PC-3 (cell line): ENCODE results near the gene ABCC5.

ENCODE experiments used
- CTCF ChIP-seq: fragments of 300-600 bp; sonication (generic); conservative IDR thresholded peaks from 2 replicates; pipeline ENCODE4 v1.5.1; 2017; ENCODE audit warnings: antibody characterized with exemption, low read depth, mild to moderate bottlenecking, low read length
- EZH2 ChIP-seq: fragments of 300-600 bp; sonication (generic); IDR thresholded peaks from one replicate; pipeline ENCODE4 v1.6.1; 2017; ENCODE audit warnings: antibody characterized with exemption, mild to moderate bottlenecking, low read length; ENCODE audit not compliant: unreplicated experiment
- EZH2phosphoT487 ChIP-seq: fragments of 300-600 bp; sonication (generic); IDR thresholded peaks from 2 replicates; pipeline ENCODE4 v1.6.1; 2018; ENCODE audit warnings: mild to moderate bottlenecking, antibody characterized with exemption, low read length, borderline replicate concordance

- TF ChIP-seq CTCF (no peak), EZH2 (no peak), EZH2phosphoT487 (no peak)
These were observed 99.9 kb downstream of the ABCC5 start for GRCh38 chr3:183917776-183918175.
